Tibial nerve (tissue), 4 donors: ENCODE results near the gene MON2.

Source experiments
- CTCF ChIP-seq, 5 experiments: fragments of 200-600 bp in 3 of 5; fragments of 450-650 bp in 2 of 5; sonication (generic) in 3 of 5; IDR thresholded peaks; one replicate each; pipeline ENCODE4 v1.5.1; 2016 to 2019; ENCODE audit warnings: antibody characterized with exemption in 5 of 5, mild to moderate bottlenecking in 3 of 5, moderate library complexity in 2 of 5
- EP300 ChIP-seq, 2 donors: sonication (generic); formaldehyde crosslinking; IDR thresholded peaks; one replicate each; pipeline ENCODE4 v1.6.1; 2017; ENCODE audit warnings: antibody characterized with exemption in 2 of 2, mild to moderate bottlenecking in 1 of 2
- POLR2A ChIP-seq, 2 donors: fragments of 450-650 bp; IDR thresholded peaks; one replicate each; pipeline ENCODE4 v1.6.1; 2017; ENCODE audit warnings: antibody characterized with exemption in 2 of 2, mild to moderate bottlenecking in 2 of 2, moderate library complexity in 2 of 2

- no peak for TF ChIP-seq CTCF (IDR thresholded peaks at IDR 0.05)
- no peak for TF ChIP-seq POLR2A (IDR thresholded peaks at IDR 0.05)
- TF ChIP-seq EP300 (IDR thresholded peaks at IDR 0.05), result no peak
These were observed 112.1 kb downstream of the MON2 start for GRCh38 chr12:62578726-62579125.
